Endometrial microvascular endothelial cells (primary cell): ENCODE data around the gene NDUFAF8. TPM values are rescaled to one million over a fixed set of nuclear protein-coding genes. Genes with fewer than 3 reads are reported as not detected.

Experiments used
- in situ Hi-C: cut with HindIII; loops from 2 replicates; pipeline ENCODE4 v1.10.0; 2017; ENCODE audit warnings: low sequenced_read_pairs, low pct_unique_long_range_greater_than_20kb; ENCODE audit errors: inconsistent ontology term
- total RNA-seq: library from RNA; depleted of rRNA; stranded (reverse); fragments of >200 nt; gene quantifications from one replicate; pipeline ENCODE4 v1.2.3, GENCODE V29; 2015; ENCODE audit errors: inconsistent ontology term

NDUFAF8 gene
- total RNA-seq, 1 donor from 2014 or later: 51.4 TPM

DNA sequence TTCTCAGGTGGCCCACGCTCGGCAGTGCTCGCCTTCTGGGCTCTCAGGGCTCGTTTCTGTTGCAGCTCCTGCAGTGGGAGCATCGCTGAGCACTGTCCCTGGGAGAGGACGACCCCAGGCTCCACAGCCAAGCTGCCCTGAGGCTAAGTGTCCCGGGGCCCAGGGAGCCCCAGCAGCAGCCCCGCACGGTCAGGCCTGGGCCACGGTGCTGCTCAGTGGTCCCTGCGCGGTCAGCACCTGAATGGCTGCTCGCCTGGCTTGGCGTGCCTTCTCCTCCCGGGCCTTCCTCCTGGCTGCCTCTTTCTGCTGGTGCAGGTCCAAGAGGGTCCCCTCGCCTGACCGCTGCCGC lies 39.7 kb upstream of the NDUFAF8 start:
- in situ Hi-C loops: no loop called here

GRCh38 chr17:81200201-81200600 lies 38.9 kb upstream of the NDUFAF8 start:
- in situ Hi-C loops: no loop called here

DNA sequence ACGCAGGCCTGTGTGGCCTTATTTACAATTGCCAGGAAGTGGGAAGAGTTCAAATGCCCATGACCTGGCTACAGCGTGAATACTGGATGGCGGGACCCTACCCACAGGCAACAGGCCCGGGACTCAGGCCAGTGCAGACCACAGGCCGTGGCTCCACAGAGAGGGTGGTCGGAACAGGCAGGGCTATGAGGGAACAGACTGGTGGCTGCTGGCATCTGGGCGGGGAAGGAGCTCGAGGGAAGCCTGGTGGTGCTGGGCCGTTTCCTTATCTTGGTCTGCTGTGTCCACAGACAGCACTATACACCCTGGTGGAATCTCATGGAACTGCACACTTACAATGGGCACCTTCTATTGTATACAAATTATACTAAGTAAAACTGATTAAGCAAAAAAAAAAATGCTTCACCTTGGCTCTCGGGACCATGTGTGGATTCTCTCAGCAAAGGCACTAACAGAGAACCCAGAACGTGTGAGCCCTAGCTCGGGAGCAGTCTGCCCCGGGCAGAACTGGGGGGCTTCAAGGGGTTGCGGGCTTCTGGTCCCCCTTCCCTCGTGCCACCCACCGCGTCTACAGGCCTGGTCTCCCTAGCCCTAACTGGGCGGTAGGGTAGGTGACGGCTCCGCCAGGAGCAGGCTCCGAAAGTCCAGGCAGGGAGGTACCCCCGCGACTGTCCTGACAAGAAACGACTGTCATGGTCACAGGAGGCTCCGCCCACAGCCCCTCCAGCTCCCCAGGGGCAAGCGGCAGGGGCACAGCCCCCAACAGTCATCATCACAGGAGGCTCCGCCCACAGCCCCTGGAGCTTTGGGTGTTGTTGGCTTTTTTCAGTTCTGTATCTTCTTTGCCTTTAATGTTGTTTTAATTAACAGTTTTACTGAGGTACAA lies 38.2 kb upstream of the NDUFAF8 start:
- in situ Hi-C loops: no loop called here

DNA sequence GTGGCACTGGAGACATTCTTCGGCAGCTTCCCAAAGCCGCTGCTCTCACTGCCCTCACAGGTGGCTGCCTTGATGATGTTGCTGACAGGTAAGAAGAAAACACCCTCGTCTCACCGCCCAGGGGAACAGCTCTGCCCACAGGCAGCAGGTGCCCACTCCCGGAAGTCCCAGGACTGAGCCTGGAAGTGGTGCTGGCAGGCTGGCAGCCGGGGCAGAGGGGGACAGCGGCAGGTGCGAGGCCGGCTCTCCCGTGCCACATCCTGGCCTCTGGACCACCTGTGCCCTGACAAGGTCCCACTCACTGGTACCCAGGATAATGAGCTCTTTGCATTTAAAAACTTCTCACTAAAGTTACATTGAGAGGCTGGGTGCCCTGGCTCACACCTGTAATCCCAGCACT lies 36.8 kb upstream of the NDUFAF8 start:
- in situ Hi-C loops: no loop called here

GRCh38 chr17:81203136-81203535 lies 36.0 kb upstream of the NDUFAF8 start:
- in situ Hi-C loops: no loop called here

DNA sequence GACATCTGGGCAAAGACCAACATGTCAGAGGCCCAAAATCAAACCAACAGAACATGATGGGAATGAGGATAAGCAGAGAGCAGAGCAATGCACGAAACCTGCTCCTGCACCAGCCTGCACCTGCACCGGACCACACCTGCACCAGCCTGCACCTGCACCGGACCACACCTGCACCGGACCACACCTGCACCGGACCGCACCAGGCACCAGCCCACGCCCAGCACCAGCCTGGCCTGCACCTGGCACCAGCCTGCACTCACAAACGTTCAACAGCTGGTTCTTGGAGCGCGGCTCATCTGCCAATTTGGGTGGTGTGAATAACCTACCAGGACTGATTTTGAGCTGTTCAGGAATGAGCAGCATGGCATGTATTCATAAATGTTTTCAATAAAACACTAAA lies 34.5 kb upstream of the NDUFAF8 start:
- in situ Hi-C loops: no loop called here

DNA sequence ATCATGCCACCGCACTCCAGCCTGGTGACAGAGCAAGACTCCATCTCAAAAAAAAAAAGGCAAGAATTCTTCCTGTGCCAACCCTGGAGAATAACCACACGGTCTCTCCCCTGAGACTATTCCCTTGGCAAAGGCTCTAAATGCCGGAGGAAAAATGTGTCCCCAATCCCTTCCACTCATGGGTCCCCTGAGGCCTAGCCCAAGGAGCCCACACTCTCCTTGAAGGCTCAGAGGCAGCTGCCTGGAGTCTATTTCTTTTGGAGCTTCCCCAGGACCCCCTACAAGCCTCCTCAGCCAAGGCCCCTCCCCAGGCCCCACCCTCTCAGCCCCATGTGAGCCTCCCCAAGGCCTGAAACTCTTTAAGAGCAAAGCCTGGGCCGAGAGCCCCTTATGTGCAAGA lies 33.0 kb upstream of the NDUFAF8 start:
- in situ Hi-C loops: no loop called here

- in situ Hi-C loops: no loop called here
Measured at GRCh38 chr17:81206657-81207056, 32.5 kb upstream of the NDUFAF8 start.

- in situ Hi-C loops: no loop called here
Measured at GRCh38 chr17:81207610-81208581, 31.2 kb upstream of the NDUFAF8 start.

- in situ Hi-C loops: no loop called here
Measured at GRCh38 chr17:81208651-81209050, 30.5 kb upstream of the NDUFAF8 start.

GRCh38 chr17:81209141-81209540 lies 30.0 kb upstream of the NDUFAF8 start:
- in situ Hi-C loops: no loop called here

DNA sequence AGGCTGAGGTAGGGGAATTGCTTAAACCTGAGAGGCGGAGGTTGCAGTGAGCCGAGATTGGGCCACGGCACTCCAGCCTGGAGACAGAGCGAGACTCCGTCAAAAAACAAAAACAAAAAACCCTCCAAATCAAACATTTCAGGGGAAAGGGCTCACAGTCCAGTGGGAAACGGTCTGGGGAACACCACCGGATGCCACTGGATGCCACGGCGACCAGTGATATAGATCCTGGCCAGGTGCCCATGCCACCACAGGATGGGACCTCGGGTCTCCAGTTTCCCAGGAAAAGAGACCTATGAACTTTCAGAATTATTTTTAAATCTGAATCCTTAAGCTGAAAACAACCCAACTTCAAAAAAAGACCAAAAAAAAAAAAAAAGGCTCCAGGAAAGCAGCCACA lies 28.7 kb upstream of the NDUFAF8 start:
- in situ Hi-C loops: no loop called here

DNA sequence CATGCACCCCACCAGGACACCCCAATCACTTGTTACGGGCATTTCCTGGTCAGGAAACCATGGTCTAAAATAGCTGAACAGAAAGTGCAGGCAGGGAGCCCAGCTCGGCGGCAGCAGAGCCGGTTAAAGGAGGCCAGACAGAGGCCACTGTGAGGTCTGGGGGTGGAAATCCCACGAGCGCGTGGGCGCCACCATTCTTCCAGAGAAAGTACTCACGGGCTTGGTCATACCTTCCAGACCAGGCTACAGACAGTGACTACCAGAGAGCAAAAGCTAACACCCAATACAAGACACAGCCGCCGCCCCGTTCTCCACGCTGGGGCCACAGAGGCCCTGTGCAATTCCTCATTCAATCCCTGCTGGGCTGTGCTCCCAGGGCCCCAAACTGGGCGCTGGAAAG lies 28.2 kb upstream of the NDUFAF8 start:
- in situ Hi-C loops: no loop called here

- in situ Hi-C loops: no loop called here
Measured at GRCh38 chr17:81212365-81212764, 26.8 kb upstream of the NDUFAF8 start.

DNA sequence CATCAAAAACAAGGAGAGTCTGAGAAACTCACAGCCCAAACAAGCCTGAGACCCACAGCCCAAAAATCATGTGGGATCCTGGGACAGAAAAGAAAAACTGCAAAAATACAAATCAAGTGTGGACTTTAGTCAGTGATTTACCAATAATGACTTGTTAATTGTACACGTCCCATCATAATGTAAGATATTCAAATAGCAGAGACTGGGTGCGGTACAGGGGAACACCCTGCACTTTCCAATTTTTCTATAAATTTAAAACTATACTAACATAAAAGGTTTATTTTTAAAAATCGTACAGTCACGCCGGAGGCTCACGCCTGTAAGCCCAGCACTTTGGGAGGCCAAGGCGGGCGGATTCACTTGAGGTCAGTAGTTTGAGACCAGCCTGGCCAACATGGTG lies 25.1 kb upstream of the NDUFAF8 start:
- in situ Hi-C loops: no loop called here

DNA sequence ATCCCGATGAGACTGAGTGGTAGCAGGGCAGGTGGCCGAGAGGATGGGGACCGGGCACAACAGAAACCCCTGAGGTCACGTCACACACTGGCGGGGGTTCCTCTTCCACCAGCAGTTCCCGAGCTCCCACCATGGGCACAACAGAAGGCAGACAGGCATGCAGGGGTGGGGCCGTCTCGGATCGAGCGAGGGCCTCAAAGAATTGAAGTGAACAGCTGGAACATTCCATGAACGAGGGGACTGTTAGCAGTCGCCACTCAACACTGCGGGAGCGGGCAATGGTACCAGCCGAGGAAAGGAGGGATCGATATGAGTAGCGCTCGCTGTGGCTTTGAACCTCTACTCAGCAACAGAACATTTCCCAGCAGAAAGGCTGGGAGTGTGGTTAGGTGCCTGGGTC lies 21.6 kb upstream of the NDUFAF8 start:
- in situ Hi-C loops: no loop called here

DNA sequence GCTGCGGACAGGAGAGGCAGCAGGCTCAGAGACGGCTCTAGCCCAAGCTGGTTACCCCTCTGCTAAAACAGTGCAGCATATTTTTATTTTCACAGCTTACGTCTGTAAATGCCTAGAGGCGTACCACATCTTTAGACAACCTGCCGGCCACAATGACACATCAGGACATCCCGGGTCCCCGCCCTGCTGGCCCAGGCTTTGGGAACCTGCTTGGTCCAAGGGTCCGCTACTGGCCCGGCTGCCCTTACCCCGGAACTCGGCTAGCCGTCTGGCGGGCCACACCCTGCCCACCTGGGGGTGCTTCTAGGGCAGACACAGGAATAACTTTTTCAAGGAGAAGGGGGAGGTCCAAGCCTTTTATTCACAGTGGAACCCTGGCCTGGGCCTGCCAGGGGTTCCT lies 20.7 kb upstream of the NDUFAF8 start:
- in situ Hi-C loops: no loop called here

- in situ Hi-C loops: no loop called here
Measured at GRCh38 chr17:81218991-81219390, 20.1 kb upstream of the NDUFAF8 start.

- in situ Hi-C loops: no loop called here
Measured at GRCh38 chr17:81219476-81220180, 19.5 kb upstream of the NDUFAF8 start.
